SK-N-SH (cell line): ENCODE results near the gene CDH4.

Experiments used
- CTCF ChIP-seq: fragments of 200-600 bp; sonication (generic); IDR thresholded peaks from 2 replicates; pipeline ENCODE4 v1.6.1; 2017; ENCODE audit warnings: antibody characterized with exemption, mild to moderate bottlenecking, moderate library complexity
- FOXM1 ChIP-seq: IDR thresholded peaks from 2 replicates; pipeline ENCODE4 v1.4.0; 2012; ENCODE audit warnings: low read depth, mild to moderate bottlenecking
- MAX ChIP-seq: IDR thresholded peaks from 2 replicates; pipeline ENCODE4 v1.4.0; 2012; ENCODE audit warnings: low read depth
- POLR2AphosphoS5 ChIP-seq: IDR thresholded peaks from 2 replicates; pipeline ENCODE4 v1.6.1; 2012; ENCODE audit warnings: low read depth, low read length
- RCOR1 ChIP-seq: fragments of 150-350 bp; IDR thresholded peaks from 2 replicates; pipeline ENCODE4 v1.6.1; 2017; ENCODE audit warnings: antibody characterized with exemption, low read length
- REST ChIP-seq: IDR thresholded peaks from 2 replicates; pipeline ENCODE4 v1.6.1; 2012; ENCODE audit warnings: mild to moderate bottlenecking, low read depth, low read length, moderate library complexity
- SMC3 ChIP-seq: IDR thresholded peaks from 2 replicates; pipeline ENCODE4 v1.6.1; 2012; ENCODE audit warnings: low read depth, low read length, improper control_type of control experiment
- TAF1 ChIP-seq: IDR thresholded peaks from 2 replicates; pipeline ENCODE4 v1.6.1; 2012; ENCODE audit warnings: low read depth, mild to moderate bottlenecking, low read length, moderate library complexity, borderline replicate concordance
- ZBTB33 ChIP-seq: IDR thresholded peaks from 2 replicates; pipeline ENCODE4 v1.4.0; 2012; ENCODE audit warnings: low read depth, borderline replicate concordance
- TF ChIP-seq, protein P1 (sequence below): fragments of 150-350 bp; IDR thresholded peaks from 2 replicates; pipeline ENCODE4 v1.6.1; 2017; ENCODE audit warnings: antibody characterized with exemption, low read length, low read depth, borderline replicate concordance

- TF ChIP-seq CTCF, result no peak
- no peak for TF ChIP-seq ZBTB33
- TF ChIP-seq RCOR1, result no peak
- TF ChIP-seq, protein P1, sequence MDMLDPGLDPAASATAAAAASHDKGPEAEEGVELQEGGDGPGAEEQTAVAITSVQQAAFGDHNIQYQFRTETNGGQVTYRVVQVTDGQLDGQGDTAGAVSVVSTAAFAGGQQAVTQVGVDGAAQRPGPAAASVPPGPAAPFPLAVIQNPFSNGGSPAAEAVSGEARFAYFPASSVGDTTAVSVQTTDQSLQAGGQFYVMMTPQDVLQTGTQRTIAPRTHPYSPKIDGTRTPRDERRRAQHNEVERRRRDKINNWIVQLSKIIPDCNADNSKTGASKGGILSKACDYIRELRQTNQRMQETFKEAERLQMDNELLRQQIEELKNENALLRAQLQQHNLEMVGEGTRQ, result no peak
- TF ChIP-seq TAF1, result no peak
- TF ChIP-seq POLR2AphosphoS5, result no peak
- no peak for TF ChIP-seq SMC3
- no peak for TF ChIP-seq REST
- no peak for TF ChIP-seq FOXM1
- TF ChIP-seq MAX, result no peak
Measured at GRCh38 chr20:61660559-61660958, 408.5 kb downstream of the CDH4 start.
